B cell (primary cell): Measurements from ENCODE around the gene C9orf43. TPM values are rescaled to one million over a fixed set of nuclear protein-coding genes. Genes with fewer than 3 reads are reported as not detected.

ENCODE experiments used
- ATAC-seq: fragments of 200-7000 bp; cut with Tn5 transposase; one replicate; pipeline ENCODE4 v1.10.0; 2021; ENCODE audit warnings: low read depth, mild to moderate bottlenecking, moderate number of reproducible peaks, moderate library complexity
- CTCF ChIA-PET: fragments of 350-600 bp; sonication (Branson Sonifier 250); formaldehyde crosslinking; loops from one replicate; lab custom pipeline; 2021; ENCODE audit warnings: antibody characterized with exemption, inconsistent platforms; lab: Charles Lee
- POLR2A ChIA-PET: fragments of 350-600 bp; sonication (Branson Sonifier 250); formaldehyde crosslinking; loops from one replicate; lab custom pipeline; 2021; ENCODE audit warnings: antibody characterized with exemption; lab: Charles Lee
- DNase-seq: peaks from one replicate; pipeline ENCODE4 v3.0.0; 2013
- H2AFZ ChIP-seq: 2 replicates; pipeline ENCODE4 v1.6.1; 2012; ENCODE audit warnings: mild to moderate bottlenecking, low read depth, low read length; ENCODE audit not compliant: insufficient read depth, poor library complexity, severe bottlenecking
- H3K27ac ChIP-seq, 2 donors: 1 replicate in 1 of 2; 2 replicates in 1 of 2; pipeline ENCODE4 v1.5.1; 2012 to 2013; ENCODE audit warnings: low read length in 2 of 2, mild to moderate bottlenecking in 2 of 2, moderate library complexity in 1 of 2
- H3K27me3 ChIP-seq, 4 experiments: fragments of 200-600 bp in 1 of 4; sonication (generic) in 1 of 4; replicated peaks in 1 of 4; 1 replicate in 2 of 4; 2 replicates in 2 of 4; pipeline versions ENCODE4 v1.6.1 to v1.7.0; 2013 to 2016; ENCODE audit warnings: low read length in 3 of 4, mild to moderate bottlenecking in 2 of 4, mixed read lengths in 1 of 4, moderate library complexity in 1 of 4; ENCODE audit not compliant: insufficient read depth in 4 of 4, control insufficient read depth in 3 of 4; ENCODE audit errors: control extremely low read depth in 1 of 4
- H3K36me3 ChIP-seq, 2 experiments: replicated peaks in 1 of 2; 1 replicate in 1 of 2; 2 replicates in 1 of 2; pipeline versions ENCODE4 v1.6.1 to v1.7.1; 2013; ENCODE audit warnings: low read length in 1 of 2; ENCODE audit not compliant: insufficient read depth in 2 of 2, control insufficient read depth in 1 of 2; ENCODE audit errors: control extremely low read depth in 1 of 2, extremely low read depth in 1 of 2
- H3K4me1 ChIP-seq, 2 donors: fragments of 200-600 bp in 1 of 2; sonication (generic) in 1 of 2; 1 replicate in 1 of 2; 2 replicates in 1 of 2; pipeline versions ENCODE4 v1.5.1 to v1.6.1; 2013 to 2017; ENCODE audit warnings: low read length in 2 of 2; ENCODE audit not compliant: control insufficient read depth in 2 of 2, insufficient read depth in 2 of 2
- H3K4me2 ChIP-seq: replicated peaks from 2 replicates; pipeline ENCODE3; 2012; ENCODE audit warnings: mild to moderate bottlenecking, low read depth, low read length; ENCODE audit not compliant: poor library complexity, severe bottlenecking
- H3K4me3 ChIP-seq, 5 experiments: fragments of 200-600 bp in 1 of 5; sonication (generic) in 1 of 5; 1 replicate in 3 of 5; 2 replicates in 2 of 5; pipeline versions ENCODE4 v1.5.1 to v1.7.0; 2011 to 2016; ENCODE audit warnings: low read length in 4 of 5, mild to moderate bottlenecking in 4 of 5, low read depth in 2 of 5, control low read depth in 1 of 5, moderate library complexity in 1 of 5; ENCODE audit not compliant: insufficient read depth in 1 of 5; ENCODE audit errors: control extremely low read depth in 1 of 5, extremely low read depth in 1 of 5
- H3K79me2 ChIP-seq: fragments of 200-600 bp; sonication (generic); one replicate; pipeline ENCODE4 v1.6.0; 2016; ENCODE audit warnings: low read length; ENCODE audit not compliant: control insufficient read depth, insufficient read depth
- H3K9ac ChIP-seq: fragments of 200-600 bp; sonication (generic); 2 replicates; pipeline ENCODE4 v1.6.1; 2017; ENCODE audit warnings: mild to moderate bottlenecking, low read length, moderate library complexity
- H3K9me3 ChIP-seq, 3 donors: one replicate each; pipeline versions ENCODE4 v1.6.1 to v1.7.1; 2013; ENCODE audit warnings: low read length in 2 of 3; ENCODE audit not compliant: control insufficient read depth in 2 of 3, insufficient read depth in 1 of 3; ENCODE audit errors: control extremely low read depth in 1 of 3
- H4K20me1 ChIP-seq: 2 replicates; pipeline ENCODE4 v1.6.0; 2012; ENCODE audit warnings: mild to moderate bottlenecking, low read length; ENCODE audit not compliant: insufficient read depth, control insufficient read depth, poor library complexity, severe bottlenecking
- H3K27ac Mint-ChIP-seq: one replicate; pipeline ENCODE4 v1.8.0; 2021; ENCODE audit warnings: mixed read lengths
- H3K27me3 Mint-ChIP-seq: one replicate; pipeline ENCODE4 v1.8.0; 2021; ENCODE audit warnings: mixed read lengths
- H3K4me1 Mint-ChIP-seq: one replicate; pipeline ENCODE4 v1.8.0; 2021; ENCODE audit warnings: mixed read lengths
- H3K4me3 Mint-ChIP-seq: one replicate; pipeline ENCODE4 v1.8.0; 2021; ENCODE audit warnings: mixed read lengths
- H3K9me3 Mint-ChIP-seq: one replicate; pipeline ENCODE4 v1.8.0; 2022; ENCODE audit warnings: mixed read lengths; ENCODE audit not compliant: insufficient read depth
- EZH2 ChIP-seq: IDR thresholded peaks from 2 replicates; pipeline ENCODE4 v1.6.1; 2012; ENCODE audit warnings: borderline replicate concordance, low read depth, mild to moderate bottlenecking, moderate library complexity, low read length; ENCODE audit not compliant: insufficient read depth, poor library complexity, severe bottlenecking
- WGBS: methylation state at CpG from one replicate; pipeline ENCODE4 v1.1.5; 2013; ENCODE audit warnings: missing lambda C conversion rate; ENCODE audit not compliant: insufficient coverage; 5-methylcytosine and 5-hydroxymethylcytosine counted together
- intact Hi-C: fragments of 100-400 bp; cut with micrococcal nuclease; formaldehyde crosslinking; loops from one replicate; pipeline ENCODE4 v1.10.0; 2022
- polyA plus RNA-seq: library from polyadenylated mRNA; depleted of rRNA; stranded (reverse); fragments of >200 nt; gene quantifications from 2 replicates; pipeline ENCODE4 v1.2.3, GENCODE V29; 2012
- total RNA-seq, 2 donors: library from RNA; stranded (reverse); fragments of 120-200 nt in 1 of 2; gene quantifications; 1 replicate in 1 of 2; 2 replicates in 1 of 2; pipeline versions ENCODE4 v1.2.3 to v1.2.4, GENCODE V29; 2013 to 2022
- TF ChIP-seq, protein P1 (sequence below): fragments of 200-600 bp; IDR thresholded peaks from one replicate; pipeline ENCODE4 v1.8.0; 2022; ENCODE audit warnings: antibody characterized with exemption, mild to moderate bottlenecking

The C9orf43 gene
- total and polyA plus RNA-seq, 2 donors (not counting 1 experiment from before 2014, with no cell fraction given), result 0.57 to 1.7 TPM

DNA sequence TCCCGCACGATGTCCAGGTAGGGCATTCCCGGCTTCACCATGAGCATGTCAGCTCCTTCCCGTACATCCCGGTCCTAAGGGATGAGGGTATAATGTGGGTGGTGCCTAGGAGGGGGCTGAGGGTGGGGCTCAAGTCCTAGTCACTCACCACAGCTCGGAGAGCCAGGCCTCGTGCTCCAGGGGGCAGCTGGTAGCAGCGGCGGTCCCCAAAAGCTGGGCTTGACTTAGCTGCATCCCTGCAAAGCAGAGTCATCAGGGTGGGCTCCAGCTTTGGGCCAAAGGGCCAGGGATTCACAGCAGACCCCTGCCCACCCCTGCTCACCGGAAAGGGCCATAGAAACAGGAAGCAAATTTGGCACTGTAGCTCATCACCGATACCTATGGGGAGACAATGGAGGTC is 21.1 kb upstream of the C9orf43 start:
- no peaks in the 10 kb centered on the region for H4K20me1 ChIP-seq
- H3K79me2 ChIP-seq, result no peaks in the 10 kb centered on the region
- Mint-ChIP-seq H3K9me3 (no peaks in the 10 kb centered on the region), H3K27ac (no peak overlapping the region), H3K4me1 (no peaks in the 10 kb centered on the region), H3K27me3 (no peaks in the 10 kb centered on the region), H3K4me3 (no peak overlapping the region)
- H3K27ac ChIP-seq, result no peak overlapping the region
- WGBS, result 93% methylated on average over 10 of the region's 11 CpGs
- no peak for DNase-seq
- no peaks in the 10 kb centered on the region for H3K9me3 ChIP-seq
- ATAC-seq, result no peak
- ChIA-PET CTCF (no interaction called here), POLR2A (no interaction called here)
- H3K4me2 ChIP-seq, result no peak overlapping the region
- H3K36me3 ChIP-seq, result peaks cover 0 to 53% of the 10 kb centered on the region in 2 experiments
- H3K27me3 ChIP-seq, result no peaks in the 10 kb centered on the region
- TF ChIP-seq EZH2, result no peak
- TF ChIP-seq, protein P1, sequence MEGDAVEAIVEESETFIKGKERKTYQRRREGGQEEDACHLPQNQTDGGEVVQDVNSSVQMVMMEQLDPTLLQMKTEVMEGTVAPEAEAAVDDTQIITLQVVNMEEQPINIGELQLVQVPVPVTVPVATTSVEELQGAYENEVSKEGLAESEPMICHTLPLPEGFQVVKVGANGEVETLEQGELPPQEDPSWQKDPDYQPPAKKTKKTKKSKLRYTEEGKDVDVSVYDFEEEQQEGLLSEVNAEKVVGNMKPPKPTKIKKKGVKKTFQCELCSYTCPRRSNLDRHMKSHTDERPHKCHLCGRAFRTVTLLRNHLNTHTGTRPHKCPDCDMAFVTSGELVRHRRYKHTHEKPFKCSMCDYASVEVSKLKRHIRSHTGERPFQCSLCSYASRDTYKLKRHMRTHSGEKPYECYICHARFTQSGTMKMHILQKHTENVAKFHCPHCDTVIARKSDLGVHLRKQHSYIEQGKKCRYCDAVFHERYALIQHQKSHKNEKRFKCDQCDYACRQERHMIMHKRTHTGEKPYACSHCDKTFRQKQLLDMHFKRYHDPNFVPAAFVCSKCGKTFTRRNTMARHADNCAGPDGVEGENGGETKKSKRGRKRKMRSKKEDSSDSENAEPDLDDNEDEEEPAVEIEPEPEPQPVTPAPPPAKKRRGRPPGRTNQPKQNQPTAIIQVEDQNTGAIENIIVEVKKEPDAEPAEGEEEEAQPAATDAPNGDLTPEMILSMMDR, result no peak
- no peak overlapping the region for H3K4me3 ChIP-seq
- no peak overlapping the region for H2AFZ ChIP-seq
- no peak overlapping the region for H3K9ac ChIP-seq
- intact Hi-C loops, result no loop called here
- no peaks in the 10 kb centered on the region for H3K4me1 ChIP-seq

- ATAC-seq (no peak), DNase-seq (no peak)
- CTCF ChIA-PET, result no interaction called here
- Histone ChIP-seq H3K9me3 (no peaks in the 10 kb centered on the region), H3K36me3 (peaks cover 0 to 55% of the 10 kb centered on the region in 2 experiments), H3K27ac (no peak overlapping the region), H3K9ac (no peak overlapping the region), H3K27me3 (no peaks in the 10 kb centered on the region), H3K79me2 (no peaks in the 10 kb centered on the region), H3K4me3 (no peak overlapping the region), H4K20me1 (no peaks in the 10 kb centered on the region), H3K4me2 (no peak overlapping the region), H3K4me1 (no peaks in the 10 kb centered on the region), H2AFZ (no peak overlapping the region)
- Mint-ChIP-seq H3K4me3 (no peak overlapping the region), H3K4me1 (no peaks in the 10 kb centered on the region), H3K27me3 (no peaks in the 10 kb centered on the region), H3K9me3 (no peaks in the 10 kb centered on the region), H3K27ac (no peak overlapping the region)
- intact Hi-C loops, result no loop called here
- POLR2A ChIA-PET, result no interaction called here
- TF ChIP-seq, protein P1, result no peak
- TF ChIP-seq EZH2, result no peak
- 97% methylated on average over 17 of the region's 17 CpGs for WGBS
Measured at GRCh38 chr9:113390192-113390960, 20.2 kb upstream of the C9orf43 start.
